Measurements from ENCODE around the gene DUSP12. TPM values are rescaled to one million over a fixed set of nuclear protein-coding genes. Genes with fewer than 3 reads are reported as not detected.
"Not testable (repeated sequence)": the region's sequence is repeated elsewhere in the genome, so short reads cannot be mapped to it uniquely, and the experiment has no call there.

Gene DUSP12
- total and polyA plus RNA-seq, 10 donors = 17.9 to 39.9 (median 23.3) TPM

GRCh38 chr1:161723459-161724141 is 26.0 kb upstream of the DUSP12 start:
- no peak for DNase-seq
- Histone ChIP-seq H3K9me3 (no peaks in the 10 kb centered on the region), H3K4me1 (peaks cover 9 to 81% (median 45%) of the 10 kb centered on the region in 6 donors), H3K36me3 (no peaks in the 10 kb centered on the region), H3K27ac (no peak overlapping the region), H3K27me3 (replicated peaks in 1 of 7) (peaks cover 0 to 53% (median 0%) of the 10 kb centered on the region in 7 donors), H3K4me3 (no peak overlapping the region)
- intact Hi-C loops (cut with DNase I; ENCODE audit: low total_unique reads) = no loop called here
- TF ChIP-seq POLR2AphosphoS5 (IDR thresholded peaks at IDR 0.05) (no peak), CTCF (IDR thresholded peaks at IDR 0.05 in 8 of 11, conservative IDR thresholded peaks at IDR 0.05 in 3 of 11) (no peak), POLR2A (IDR thresholded peaks at IDR 0.05) (no peak)
- WGBS, 5 donors = 86 to 94% (median 92%) methylated on average over 6 to 8 of the region's 8 CpGs

GRCh38 chr1:161725258-161725907 is 24.2 kb upstream of the DUSP12 start:
- peak overlapping the region; percentile 84 to 96 (median 87) for H3K27ac ChIP-seq
- peaks cover 4 to 73% (median 35%) of the 10 kb centered on the region in 6 donors for H3K4me1 ChIP-seq
- peak overlapping the region; percentile 68 to 97 (median 80) for H3K4me3 ChIP-seq
- intact Hi-C loops (cut with DNase I; ENCODE audit: low total_unique reads); H3K36me3 ChIP-seq; DNase-seq; H3K9me3 ChIP-seq: not testable (repeated sequence)
- WGBS, 5 donors = 51 to 56% (median 55%) methylated on average over 22 of the region's 22 CpGs
- peaks cover 0 to 53% (median 0%) of the 10 kb centered on the region in 7 donors for H3K27me3 ChIP-seq (replicated peaks in 1 of 7)

- DNase-seq = peak; percentile 90
- H3K4me3 ChIP-seq = peak overlapping the region; percentile 68 to 97 (median 80)
- peaks cover 0 to 51% (median 0%) of the 10 kb centered on the region in 7 donors for H3K27me3 ChIP-seq (replicated peaks in 1 of 7)
- TF ChIP-seq CTCF (IDR thresholded peaks at IDR 0.05 in 8 of 11, conservative IDR thresholded peaks at IDR 0.05 in 3 of 11) = peak in 7 of 11 experiments; percentile 12 to 42 (median 27)
- TF ChIP-seq POLR2A (IDR thresholded peaks at IDR 0.05) = no peak
- TF ChIP-seq POLR2AphosphoS5 (IDR thresholded peaks at IDR 0.05) = peak in 2 of 3 donors; percentile 68 to 70
- H3K4me1 ChIP-seq = peaks cover 4 to 67% (median 36%) of the 10 kb centered on the region in 6 donors
- WGBS, 5 donors = 0 to 1% (median 1%) methylated on average over 34 of the region's 34 CpGs
- no peaks in the 10 kb centered on the region for H3K36me3 ChIP-seq
- peak overlapping the region; percentile 84 to 96 (median 87) for H3K27ac ChIP-seq
- intact Hi-C loops (cut with DNase I; ENCODE audit: low total_unique reads) = no loop called here
- H3K9me3 ChIP-seq = no peaks in the 10 kb centered on the region
Observed at GRCh38 chr1:161725908-161726472, 23.6 kb upstream of the DUSP12 start.

- TF ChIP-seq CTCF (IDR thresholded peaks at IDR 0.05 in 8 of 11, conservative IDR thresholded peaks at IDR 0.05 in 3 of 11) = peak in 3 of 11 experiments; percentile 9 to 41 (median 17)
- peak in 2 of 3 donors; percentile 51 to 74 for TF ChIP-seq POLR2A (IDR thresholded peaks at IDR 0.05)
- peak; percentile 88 to 91 (median 88) for TF ChIP-seq POLR2AphosphoS5 (IDR thresholded peaks at IDR 0.05)
- Histone ChIP-seq H3K9me3 (no peaks in the 10 kb centered on the region), H3K4me1 (peaks cover 4 to 60% (median 36%) of the 10 kb centered on the region in 6 donors), H3K27me3 (replicated peaks in 1 of 7) (peaks cover 0 to 49% (median 0%) of the 10 kb centered on the region in 7 donors), H3K4me3 (peak overlapping the region; percentile 68 to 97 (median 80)), H3K36me3 (no peaks in the 10 kb centered on the region), H3K27ac (peak overlapping the region; percentile 84 to 96 (median 87))
- intact Hi-C loops (cut with DNase I; ENCODE audit: low total_unique reads) = no loop called here
- peak; percentile 95 for DNase-seq
- WGBS, 5 donors = 0 to 1% (median 1%) methylated on average over 43 to 83 of the region's 83 CpGs
Observed at GRCh38 chr1:161726473-161727255, 22.9 kb upstream of the DUSP12 start.

Data from spleen (tissue), 11 donors.